Chondrocyte (in vitro differentiated cells): ENCODE measurements around the gene PTPRN. TPM values are rescaled to one million over a fixed set of nuclear protein-coding genes. Genes with fewer than 3 reads are reported as not detected.

Experiments used
- DNase-seq: peaks from one replicate; pipeline ENCODE4 v3.0.0; 2021; ENCODE audit warnings: mixed read lengths, low spot score
- H3K27ac Mint-ChIP-seq: one replicate; pipeline ENCODE4 v1.8.0; 2021; ENCODE audit warnings: mild to moderate bottlenecking, moderate library complexity, mixed read lengths; ENCODE audit not compliant: unreplicated experiment
- H3K27me3 Mint-ChIP-seq: 2 replicates; pipeline ENCODE4 v1.8.0; 2021; ENCODE audit warnings: low read depth, mixed read lengths
- H3K36me3 Mint-ChIP-seq: 2 replicates; pipeline ENCODE4 v1.8.0; 2021; ENCODE audit warnings: low read depth, mixed read lengths
- H3K4me1 Mint-ChIP-seq: 2 replicates; pipeline ENCODE4 v1.8.0; 2021; ENCODE audit warnings: low read depth, mild to moderate bottlenecking, mixed read lengths
- H3K4me3 Mint-ChIP-seq: one replicate; pipeline ENCODE4 v1.8.0; 2021; ENCODE audit warnings: mild to moderate bottlenecking, moderate library complexity, mixed read lengths; ENCODE audit not compliant: unreplicated experiment
- H3K9me3 Mint-ChIP-seq: 2 replicates; pipeline ENCODE4 v1.8.0; 2021; ENCODE audit warnings: low read depth, mixed read lengths
- CTCF ChIP-seq: fragments of 200-600 bp; sonication (generic); IDR thresholded peaks from 2 replicates; pipeline ENCODE4 v1.5.0; 2021; ENCODE audit warnings: antibody characterized with exemption, mild to moderate bottlenecking, moderate library complexity
- total RNA-seq: library from RNA; stranded (reverse); gene quantifications from 3 replicates; pipeline ENCODE4 v1.2.1, GENCODE V29; 2021

Gene PTPRN
- total RNA-seq, 1 donor from 2014 or later: 0.87 TPM

- no peak for TF ChIP-seq CTCF
- H3K9me3 Mint-ChIP-seq: no peaks in the 10 kb centered on the region
- DNase-seq: peak; percentile 90
- peaks cover 11% of the 10 kb centered on the region for H3K36me3 Mint-ChIP-seq
- H3K27ac Mint-ChIP-seq: peak overlapping the region; percentile 78
- H3K4me3 Mint-ChIP-seq: no peak overlapping the region
- peaks cover 43% of the 10 kb centered on the region for H3K4me1 Mint-ChIP-seq
- H3K27me3 Mint-ChIP-seq: no peaks in the 10 kb centered on the region
These were observed 22.6 kb downstream of the PTPRN start for GRCh38 chr2:219286436-219287115.

- H3K4me1 Mint-ChIP-seq: peaks cover 49% of the 10 kb centered on the region
- H3K27me3 Mint-ChIP-seq: no peaks in the 10 kb centered on the region
- H3K9me3 Mint-ChIP-seq: no peaks in the 10 kb centered on the region
- H3K36me3 Mint-ChIP-seq: peaks cover 11% of the 10 kb centered on the region
- H3K27ac Mint-ChIP-seq: peak overlapping the region; percentile 78
- H3K4me3 Mint-ChIP-seq: no peak overlapping the region
- no peak for TF ChIP-seq CTCF
- peak; percentile 81 for DNase-seq
These were observed 23.2 kb downstream of the PTPRN start for GRCh38 chr2:219285894-219286425.

DNA sequence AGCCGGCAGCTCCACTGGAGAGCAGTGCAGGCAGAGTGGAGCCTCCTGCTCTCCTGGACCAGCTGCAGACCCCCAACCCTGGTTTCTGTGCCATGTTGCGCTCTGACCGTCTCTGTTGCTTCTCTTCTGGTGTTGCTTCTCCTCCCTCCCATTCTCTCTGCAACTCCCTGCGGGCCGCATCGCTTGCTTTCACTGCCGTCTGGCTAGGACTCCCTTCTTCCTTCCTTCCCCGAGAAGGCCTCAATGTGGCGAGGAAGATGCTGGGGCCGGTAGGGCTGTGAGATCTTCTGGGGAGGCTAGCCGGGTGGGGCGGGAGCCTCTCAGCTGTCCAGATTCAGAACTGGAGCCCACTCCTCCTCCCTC, 23.8 kb downstream of the PTPRN start:
- H3K9me3 Mint-ChIP-seq: no peaks in the 10 kb centered on the region
- no peak overlapping the region for H3K4me3 Mint-ChIP-seq
- H3K27ac Mint-ChIP-seq: peak overlapping the region; percentile 51
- peak; percentile 64 for DNase-seq
- H3K36me3 Mint-ChIP-seq: peaks cover 11% of the 10 kb centered on the region
- H3K27me3 Mint-ChIP-seq: no peaks in the 10 kb centered on the region
- H3K4me1 Mint-ChIP-seq: peaks cover 54% of the 10 kb centered on the region
- TF ChIP-seq CTCF: no peak

DNA sequence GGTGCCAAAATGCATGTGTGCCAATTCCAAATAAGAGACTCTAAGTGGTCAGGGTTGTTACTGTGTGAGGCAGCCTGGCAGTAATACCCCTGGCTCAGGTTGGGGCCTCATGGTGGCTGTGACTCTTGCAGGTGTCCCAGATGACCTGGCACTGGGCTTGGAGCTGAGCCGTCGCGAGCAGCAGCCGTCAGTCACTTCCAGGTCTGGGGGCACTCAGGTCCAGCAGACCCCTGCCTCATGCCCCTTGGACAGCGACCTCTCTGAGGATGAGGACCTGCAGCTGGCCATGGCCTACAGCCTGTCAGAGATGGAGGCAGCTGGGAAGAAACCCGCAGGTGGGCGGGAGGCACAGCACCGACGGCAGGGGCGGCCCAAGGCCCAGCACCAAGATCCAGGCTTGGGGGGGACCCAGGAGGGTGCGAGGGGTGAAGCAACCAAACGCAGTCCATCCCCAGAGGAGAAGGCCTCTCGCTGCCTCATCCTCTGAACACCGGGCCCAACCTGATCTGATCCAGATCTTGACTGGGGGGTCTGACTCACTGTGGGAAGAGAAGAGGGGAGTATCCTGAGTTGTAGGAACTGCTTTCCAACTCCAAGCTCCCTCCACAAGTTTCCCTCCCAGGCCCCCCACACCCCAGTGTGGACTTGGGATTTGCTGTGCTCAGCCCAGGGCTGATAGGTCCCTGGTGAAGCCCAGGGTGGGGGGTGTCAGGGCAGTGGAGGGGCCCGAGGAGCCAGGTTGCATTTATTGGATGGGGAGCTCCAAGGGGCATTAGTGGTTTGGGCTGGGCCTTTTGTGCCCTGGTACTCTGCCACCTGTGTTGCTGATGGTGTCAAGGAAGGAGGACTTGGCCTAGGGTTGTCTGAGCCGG, 24.5 kb downstream of the PTPRN start:
- H3K9me3 Mint-ChIP-seq: no peaks in the 10 kb centered on the region
- peak; percentile 69 for DNase-seq
- H3K36me3 Mint-ChIP-seq: peaks cover 11% of the 10 kb centered on the region
- no peak overlapping the region for H3K27ac Mint-ChIP-seq
- no peak overlapping the region for H3K4me3 Mint-ChIP-seq
- H3K27me3 Mint-ChIP-seq: no peaks in the 10 kb centered on the region
- peaks cover 55% of the 10 kb centered on the region for H3K4me1 Mint-ChIP-seq
- no peak for TF ChIP-seq CTCF

DNA sequence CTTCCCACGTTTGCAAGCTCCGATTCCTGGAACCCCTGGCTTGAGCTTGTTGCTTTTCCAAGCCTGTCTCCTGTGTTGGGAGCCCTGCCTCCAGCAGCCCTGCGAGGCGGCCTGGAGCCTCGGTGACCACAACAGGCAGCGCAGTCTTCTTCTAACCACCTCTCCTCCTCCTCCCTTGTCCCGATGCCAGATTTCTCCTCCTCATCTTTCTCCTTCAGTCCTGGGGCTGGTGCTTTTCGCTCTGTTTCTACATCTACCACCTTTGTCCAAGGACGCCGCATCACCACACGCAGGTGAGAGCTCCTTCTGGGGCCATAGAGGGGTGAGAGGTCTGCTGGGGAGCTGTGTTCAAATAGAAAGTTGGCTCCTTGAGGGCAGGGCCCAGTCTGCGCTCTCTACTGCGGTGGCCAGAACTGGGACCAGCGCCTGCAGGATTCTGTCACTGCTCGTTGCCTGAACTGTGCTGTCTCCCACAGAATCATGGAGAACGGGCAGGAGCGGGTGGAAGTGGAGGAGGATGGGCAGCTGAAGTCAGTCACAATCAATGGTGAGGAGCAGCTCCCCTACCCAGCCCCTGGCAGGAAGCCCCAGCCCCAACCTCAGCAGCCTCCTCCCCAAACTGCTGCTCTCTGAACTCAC, 26.1 kb downstream of the PTPRN start:
- TF ChIP-seq CTCF: no peak
- Mint-ChIP-seq H3K9me3 (no peaks in the 10 kb centered on the region), H3K36me3 (peaks cover 11% of the 10 kb centered on the region), H3K27me3 (no peaks in the 10 kb centered on the region), H3K4me3 (no peak overlapping the region), H3K27ac (no peak overlapping the region), H3K4me1 (peaks cover 61% of the 10 kb centered on the region)
- DNase-seq: peak; percentile 48
